ENCODE data around the gene RNF11. TPM values are rescaled to one million over a fixed set of nuclear protein-coding genes. Genes with fewer than 3 reads are reported as not detected.
A peak's percentile ranks its signal among the peaks of the same experiment; 100 is the strongest.

The RNF11 gene
- total RNA-seq, 4 donors from 2014 or later, result 77.6 to 86.5 (median 85.3) TPM

GRCh38 chr1:51252366-51252765 lies 16.3 kb downstream of the RNF11 start:
- Histone ChIP-seq H3K4me3 (no peak overlapping the region), H3K4me1 (peaks cover 33 to 53% of the 10 kb centered on the region in 2 donors), H3K27ac (peak overlapping the region in 1 of 4 donors; percentile 11), H3K9me3 (no peaks in the 10 kb centered on the region), H3K27me3 (no peaks in the 10 kb centered on the region), H3K36me3 (no peaks in the 10 kb centered on the region)
- TF ChIP-seq POLR2A (IDR thresholded peaks at IDR 0.05), result no peak
- TF ChIP-seq, protein P1, sequence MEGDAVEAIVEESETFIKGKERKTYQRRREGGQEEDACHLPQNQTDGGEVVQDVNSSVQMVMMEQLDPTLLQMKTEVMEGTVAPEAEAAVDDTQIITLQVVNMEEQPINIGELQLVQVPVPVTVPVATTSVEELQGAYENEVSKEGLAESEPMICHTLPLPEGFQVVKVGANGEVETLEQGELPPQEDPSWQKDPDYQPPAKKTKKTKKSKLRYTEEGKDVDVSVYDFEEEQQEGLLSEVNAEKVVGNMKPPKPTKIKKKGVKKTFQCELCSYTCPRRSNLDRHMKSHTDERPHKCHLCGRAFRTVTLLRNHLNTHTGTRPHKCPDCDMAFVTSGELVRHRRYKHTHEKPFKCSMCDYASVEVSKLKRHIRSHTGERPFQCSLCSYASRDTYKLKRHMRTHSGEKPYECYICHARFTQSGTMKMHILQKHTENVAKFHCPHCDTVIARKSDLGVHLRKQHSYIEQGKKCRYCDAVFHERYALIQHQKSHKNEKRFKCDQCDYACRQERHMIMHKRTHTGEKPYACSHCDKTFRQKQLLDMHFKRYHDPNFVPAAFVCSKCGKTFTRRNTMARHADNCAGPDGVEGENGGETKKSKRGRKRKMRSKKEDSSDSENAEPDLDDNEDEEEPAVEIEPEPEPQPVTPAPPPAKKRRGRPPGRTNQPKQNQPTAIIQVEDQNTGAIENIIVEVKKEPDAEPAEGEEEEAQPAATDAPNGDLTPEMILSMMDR (IDR thresholded peaks at IDR 0.05 in 4 of 5, conservative IDR thresholded peaks at IDR 0.05 in 1 of 5), result no peak
- in situ Hi-C loops (cut with MboI; ENCODE audit: low sequenced_read_pairs in 4 of 4), result no loop called here
- no peak for DNase-seq
- intact Hi-C loops (cut with DNase I; ENCODE audit: low total_unique reads), result no loop called here
- ATAC-seq, result no peak

GRCh38 chr1:51253691-51254090 lies 17.6 kb downstream of the RNF11 start:
- no peak for DNase-seq
- no peak overlapping the region for H3K4me3 ChIP-seq
- H3K36me3 ChIP-seq, result no peaks in the 10 kb centered on the region
- intact Hi-C loops (cut with DNase I; ENCODE audit: low total_unique reads) (no loop called here), in situ Hi-C loops (cut with MboI; ENCODE audit: low sequenced_read_pairs in 4 of 4) (no loop called here)
- H3K4me1 ChIP-seq, result peaks cover 38 to 49% of the 10 kb centered on the region in 2 donors
- ATAC-seq, result peak in 1 of 2 donors; percentile 70
- no peaks in the 10 kb centered on the region for H3K9me3 ChIP-seq
- H3K27me3 ChIP-seq, result no peaks in the 10 kb centered on the region
- TF ChIP-seq, protein P1 (IDR thresholded peaks at IDR 0.05 in 4 of 5, conservative IDR thresholded peaks at IDR 0.05 in 1 of 5), result no peak
- TF ChIP-seq POLR2A (IDR thresholded peaks at IDR 0.05), result no peak
- peak overlapping the region in 1 of 4 donors; percentile 6 for H3K27ac ChIP-seq

GRCh38 chr1:51255331-51255730 lies 19.3 kb downstream of the RNF11 start:
- H3K4me1 ChIP-seq, result peaks cover 42 to 52% of the 10 kb centered on the region in 2 donors
- H3K4me3 ChIP-seq, result no peak overlapping the region
- no peaks in the 10 kb centered on the region for H3K27me3 ChIP-seq
- no peak for TF ChIP-seq POLR2A (IDR thresholded peaks at IDR 0.05)
- TF ChIP-seq, protein P1 (IDR thresholded peaks at IDR 0.05 in 4 of 5, conservative IDR thresholded peaks at IDR 0.05 in 1 of 5), result no peak
- no peaks in the 10 kb centered on the region for H3K36me3 ChIP-seq
- no peaks in the 10 kb centered on the region for H3K9me3 ChIP-seq
- ATAC-seq, result no peak
- peak overlapping the region in 1 of 4 donors; percentile 25 for H3K27ac ChIP-seq
- in situ Hi-C loops (cut with MboI; ENCODE audit: low sequenced_read_pairs in 4 of 4), result no loop called here
- DNase-seq, result no peak
- intact Hi-C loops (cut with DNase I; ENCODE audit: low total_unique reads), result no loop called here

DNA sequence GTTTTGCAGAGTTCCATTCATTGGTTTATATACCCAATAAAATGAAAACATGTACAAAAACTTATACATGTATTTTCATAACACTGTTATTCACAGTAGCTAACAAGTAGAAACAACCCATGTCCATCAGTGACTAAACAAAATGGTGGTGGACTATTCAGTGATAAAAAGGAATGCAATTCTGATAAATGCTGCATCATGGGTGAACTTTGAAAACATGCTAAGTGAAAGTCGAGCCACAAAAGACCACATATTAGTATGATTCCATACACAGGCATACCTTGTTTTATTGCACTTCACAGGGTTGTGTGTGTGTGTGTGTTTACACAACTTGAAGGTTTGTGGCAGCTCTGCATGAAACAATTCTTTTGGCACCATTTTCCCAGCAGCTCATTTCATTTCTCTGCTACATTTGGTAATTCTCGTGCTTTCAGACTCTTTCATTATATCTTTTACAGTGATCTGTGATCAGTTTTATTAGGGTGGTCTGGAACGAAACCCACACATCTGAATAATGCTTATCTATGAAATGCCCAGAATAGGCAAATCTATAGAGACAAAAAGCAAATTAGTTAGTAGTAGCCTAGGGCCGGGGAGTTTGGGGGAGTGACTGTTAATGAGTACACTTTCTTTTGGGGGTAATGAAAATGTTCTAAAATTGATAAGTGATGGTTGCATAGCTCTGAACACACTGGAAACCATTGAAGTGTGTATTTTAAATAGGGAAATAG lies 27.2 kb downstream of the RNF11 start:
- in situ Hi-C loops (cut with MboI; ENCODE audit: low sequenced_read_pairs in 4 of 4), result no loop called here
- ATAC-seq, result no peak
- TF ChIP-seq, protein P1 (IDR thresholded peaks at IDR 0.05 in 4 of 5, conservative IDR thresholded peaks at IDR 0.05 in 1 of 5), result no peak
- TF ChIP-seq POLR2A (IDR thresholded peaks at IDR 0.05), result no peak
- H3K27ac ChIP-seq, result no peak overlapping the region
- H3K9me3 ChIP-seq, result no peaks in the 10 kb centered on the region
- intact Hi-C loops (cut with DNase I; ENCODE audit: low total_unique reads), result no loop called here
- H3K4me3 ChIP-seq, result no peak overlapping the region
- peaks cover 75 to 81% of the 10 kb centered on the region in 2 donors for H3K4me1 ChIP-seq
- H3K27me3 ChIP-seq, result no peaks in the 10 kb centered on the region
- H3K36me3 ChIP-seq, result no peaks in the 10 kb centered on the region
- no peak for DNase-seq

Measured in gastrocnemius medialis (tissue), 4 donors.